ENCODE results near the gene F10.

Gene F10

GRCh38 chr13:113162783-113163685 lies 40.4 kb downstream of the F10 start:
- Histone ChIP-seq H3K27ac (no peak overlapping the region), H3K4me3 (ENCODE audit: low read depth in 1 of 2, low read length in 1 of 2) (no peak overlapping the region), H3K36me3 (no peaks in the 10 kb centered on the region), H3K4me1 (ENCODE audit: control insufficient read depth in 1 of 2, insufficient read depth in 1 of 2, low read depth in 1 of 2, low read length in 1 of 2) (no peaks in the 10 kb centered on the region), H3K27me3 (peaks cover 74% of the 10 kb centered on the region), H3K9me3 (no peaks in the 10 kb centered on the region)
- TF ChIP-seq CTCF (IDR thresholded peaks at IDR 0.05), result no peak

- H3K4me3 ChIP-seq (ENCODE audit: low read depth in 1 of 2, low read length in 1 of 2), result no peak overlapping the region
Observed at GRCh38 chr13:113164492-113164891, 41.9 kb downstream of the F10 start.

GRCh38 chr13:113166266-113166665 lies 43.7 kb downstream of the F10 start:
- Histone ChIP-seq H3K27me3 (peaks cover 53% of the 10 kb centered on the region), H3K4me3 (ENCODE audit: low read depth in 1 of 2, low read length in 1 of 2) (no peak overlapping the region), H3K36me3 (peaks cover 2% of the 10 kb centered on the region), H3K9me3 (no peaks in the 10 kb centered on the region), H3K27ac (no peak overlapping the region), H3K4me1 (ENCODE audit: control insufficient read depth in 1 of 2, insufficient read depth in 1 of 2, low read depth in 1 of 2, low read length in 1 of 2) (no peaks in the 10 kb centered on the region)
- TF ChIP-seq CTCF (IDR thresholded peaks at IDR 0.05), result no peak

More at GRCh38 chr13:113164492-113164891, 41.9 kb downstream of the F10 start:
- Histone ChIP-seq H3K27ac (no peak overlapping the region), H3K36me3 (no peaks in the 10 kb centered on the region), H3K9me3 (no peaks in the 10 kb centered on the region), H3K27me3 (peaks cover 69% of the 10 kb centered on the region), H3K4me1 (ENCODE audit: control insufficient read depth in 1 of 2, insufficient read depth in 1 of 2, low read depth in 1 of 2, low read length in 1 of 2) (no peaks in the 10 kb centered on the region)
- TF ChIP-seq CTCF (IDR thresholded peaks at IDR 0.05), result no peak

- H3K27ac ChIP-seq, result no peak overlapping the region
- no peaks in the 10 kb centered on the region for H3K4me1 ChIP-seq (ENCODE audit: control insufficient read depth in 1 of 2, insufficient read depth in 1 of 2, low read depth in 1 of 2, low read length in 1 of 2)
- peaks cover 6% of the 10 kb centered on the region for H3K36me3 ChIP-seq
- no peak for TF ChIP-seq CTCF (IDR thresholded peaks at IDR 0.05)
- H3K9me3 ChIP-seq, result no peaks in the 10 kb centered on the region
- peaks cover 48% of the 10 kb centered on the region for H3K27me3 ChIP-seq
- no peak overlapping the region for H3K4me3 ChIP-seq (ENCODE audit: low read depth in 1 of 2, low read length in 1 of 2)
Observed at GRCh38 chr13:113166681-113167080, 44.1 kb downstream of the F10 start.

GRCh38 chr13:113167155-113167554 lies 44.6 kb downstream of the F10 start:
- H3K27me3 ChIP-seq, result peaks cover 44% of the 10 kb centered on the region
- no peaks in the 10 kb centered on the region for H3K9me3 ChIP-seq
- no peak overlapping the region for H3K4me3 ChIP-seq (ENCODE audit: low read depth in 1 of 2, low read length in 1 of 2)
- TF ChIP-seq CTCF (IDR thresholded peaks at IDR 0.05), result no peak
- no peak overlapping the region for H3K27ac ChIP-seq
- H3K4me1 ChIP-seq (ENCODE audit: control insufficient read depth in 1 of 2, insufficient read depth in 1 of 2, low read depth in 1 of 2, low read length in 1 of 2), result no peaks in the 10 kb centered on the region
- peaks cover 11% of the 10 kb centered on the region for H3K36me3 ChIP-seq
